Vagina (tissue), 2 donors: Measurements from ENCODE around the gene PXK.

Experiments used
- POLR2A ChIP-seq, 2 donors: fragments of 450-650 bp; IDR thresholded peaks; one replicate each; pipeline ENCODE4 v1.6.1; 2017; ENCODE audit warnings: antibody characterized with exemption in 2 of 2, mild to moderate bottlenecking in 2 of 2, moderate library complexity in 2 of 2
- TF ChIP-seq, protein P1 (sequence below), 3 experiments: fragments of 450-650 bp in 2 of 3; fragments of 200-600 bp in 1 of 3; sonication (generic) in 1 of 3; IDR thresholded peaks; one replicate each; pipeline ENCODE4 v1.5.1; 2017 to 2019; ENCODE audit warnings: antibody characterized with exemption in 3 of 3, mild to moderate bottlenecking in 2 of 3, moderate library complexity in 2 of 3

DNA sequence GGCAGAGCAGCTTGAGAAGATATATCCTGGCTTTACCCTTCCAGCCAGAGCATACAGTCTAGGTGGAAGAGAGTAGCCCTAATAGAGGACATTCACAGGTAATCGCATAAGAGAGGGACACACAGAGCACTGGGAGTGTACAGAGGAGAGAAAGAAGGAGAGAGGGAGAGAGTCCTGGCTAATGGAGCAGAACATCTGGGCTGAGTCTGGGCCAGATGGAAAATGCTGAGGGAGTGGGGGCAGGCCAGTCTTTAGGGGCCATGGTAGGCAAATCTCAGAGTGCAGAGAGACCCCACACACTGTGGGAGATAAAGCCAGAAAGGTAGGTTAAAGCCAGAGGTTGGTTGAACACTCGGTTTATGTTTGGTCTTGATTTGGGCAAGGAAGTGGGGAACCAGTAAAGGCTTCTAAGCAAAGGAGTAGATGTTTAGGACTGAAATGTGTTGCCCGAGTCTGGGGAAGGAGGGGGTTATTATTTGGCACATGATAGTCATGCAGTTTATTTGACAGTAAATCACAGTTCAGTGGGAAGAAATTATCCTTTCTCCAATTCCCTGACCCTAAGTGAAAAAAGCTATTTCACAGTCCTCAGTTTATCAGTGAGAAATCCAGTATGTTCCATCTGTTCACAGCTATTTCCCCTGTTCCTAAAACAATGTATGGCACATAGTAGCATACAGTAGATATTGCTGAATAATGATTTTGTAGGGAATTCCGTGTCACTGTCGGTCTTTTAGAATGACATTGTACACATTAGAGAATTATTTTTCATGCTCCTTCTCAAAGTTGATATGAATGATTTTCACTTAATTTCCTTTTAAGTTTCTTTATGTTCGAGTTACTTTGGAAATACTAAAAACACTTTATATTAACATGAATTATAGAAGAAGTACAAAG, 55.2 kb downstream of the PXK start:
- TF ChIP-seq, protein P1, sequence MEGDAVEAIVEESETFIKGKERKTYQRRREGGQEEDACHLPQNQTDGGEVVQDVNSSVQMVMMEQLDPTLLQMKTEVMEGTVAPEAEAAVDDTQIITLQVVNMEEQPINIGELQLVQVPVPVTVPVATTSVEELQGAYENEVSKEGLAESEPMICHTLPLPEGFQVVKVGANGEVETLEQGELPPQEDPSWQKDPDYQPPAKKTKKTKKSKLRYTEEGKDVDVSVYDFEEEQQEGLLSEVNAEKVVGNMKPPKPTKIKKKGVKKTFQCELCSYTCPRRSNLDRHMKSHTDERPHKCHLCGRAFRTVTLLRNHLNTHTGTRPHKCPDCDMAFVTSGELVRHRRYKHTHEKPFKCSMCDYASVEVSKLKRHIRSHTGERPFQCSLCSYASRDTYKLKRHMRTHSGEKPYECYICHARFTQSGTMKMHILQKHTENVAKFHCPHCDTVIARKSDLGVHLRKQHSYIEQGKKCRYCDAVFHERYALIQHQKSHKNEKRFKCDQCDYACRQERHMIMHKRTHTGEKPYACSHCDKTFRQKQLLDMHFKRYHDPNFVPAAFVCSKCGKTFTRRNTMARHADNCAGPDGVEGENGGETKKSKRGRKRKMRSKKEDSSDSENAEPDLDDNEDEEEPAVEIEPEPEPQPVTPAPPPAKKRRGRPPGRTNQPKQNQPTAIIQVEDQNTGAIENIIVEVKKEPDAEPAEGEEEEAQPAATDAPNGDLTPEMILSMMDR (IDR thresholded peaks at IDR 0.05) = no peak
- no peak for TF ChIP-seq POLR2A (IDR thresholded peaks at IDR 0.05)
